Measurements from ENCODE around the gene FAM193A. TPM values are rescaled to one million over a fixed set of nuclear protein-coding genes. Genes with fewer than 3 reads are reported as not detected.

The FAM193A gene
- total RNA-seq, 1 donor from 2014 or later: 26.1 TPM

DNA sequence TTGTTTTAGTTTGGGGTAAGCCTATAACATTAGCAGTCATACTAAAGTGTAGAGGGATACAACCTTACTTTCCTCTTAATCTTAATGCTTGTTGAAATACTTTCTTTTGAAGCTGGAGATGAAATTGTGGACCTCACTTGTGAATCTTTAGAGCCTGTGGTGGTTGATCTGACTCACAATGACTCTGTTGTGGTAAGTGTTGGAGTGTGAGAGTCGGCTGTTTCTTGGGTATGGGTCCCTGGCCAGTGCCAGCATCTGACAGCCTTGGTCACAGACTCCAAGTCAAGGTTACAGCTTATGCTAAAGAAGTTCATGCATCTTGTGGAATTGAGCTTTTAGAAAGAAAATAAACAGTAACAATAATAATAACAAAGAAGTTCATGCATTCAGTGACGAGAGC, 35.9 kb upstream of the FAM193A start:
- Histone ChIP-seq H3K27me3 (ENCODE audit: low read depth) (no peaks in the 10 kb centered on the region), H3K9me3 (no peaks in the 10 kb centered on the region), H3K4me1 (peaks cover 5% of the 10 kb centered on the region), H3K4me3 (no peak overlapping the region), H3K36me3 (peaks cover 86% of the 10 kb centered on the region), H3K27ac (no peak overlapping the region)
- TF ChIP-seq, protein P1, sequence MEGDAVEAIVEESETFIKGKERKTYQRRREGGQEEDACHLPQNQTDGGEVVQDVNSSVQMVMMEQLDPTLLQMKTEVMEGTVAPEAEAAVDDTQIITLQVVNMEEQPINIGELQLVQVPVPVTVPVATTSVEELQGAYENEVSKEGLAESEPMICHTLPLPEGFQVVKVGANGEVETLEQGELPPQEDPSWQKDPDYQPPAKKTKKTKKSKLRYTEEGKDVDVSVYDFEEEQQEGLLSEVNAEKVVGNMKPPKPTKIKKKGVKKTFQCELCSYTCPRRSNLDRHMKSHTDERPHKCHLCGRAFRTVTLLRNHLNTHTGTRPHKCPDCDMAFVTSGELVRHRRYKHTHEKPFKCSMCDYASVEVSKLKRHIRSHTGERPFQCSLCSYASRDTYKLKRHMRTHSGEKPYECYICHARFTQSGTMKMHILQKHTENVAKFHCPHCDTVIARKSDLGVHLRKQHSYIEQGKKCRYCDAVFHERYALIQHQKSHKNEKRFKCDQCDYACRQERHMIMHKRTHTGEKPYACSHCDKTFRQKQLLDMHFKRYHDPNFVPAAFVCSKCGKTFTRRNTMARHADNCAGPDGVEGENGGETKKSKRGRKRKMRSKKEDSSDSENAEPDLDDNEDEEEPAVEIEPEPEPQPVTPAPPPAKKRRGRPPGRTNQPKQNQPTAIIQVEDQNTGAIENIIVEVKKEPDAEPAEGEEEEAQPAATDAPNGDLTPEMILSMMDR (IDR thresholded peaks at IDR 0.05): no peak
- intact Hi-C loops (cut with DNase I): no loop called here
- DNase-seq (no peak), ATAC-seq (no peak)

DNA sequence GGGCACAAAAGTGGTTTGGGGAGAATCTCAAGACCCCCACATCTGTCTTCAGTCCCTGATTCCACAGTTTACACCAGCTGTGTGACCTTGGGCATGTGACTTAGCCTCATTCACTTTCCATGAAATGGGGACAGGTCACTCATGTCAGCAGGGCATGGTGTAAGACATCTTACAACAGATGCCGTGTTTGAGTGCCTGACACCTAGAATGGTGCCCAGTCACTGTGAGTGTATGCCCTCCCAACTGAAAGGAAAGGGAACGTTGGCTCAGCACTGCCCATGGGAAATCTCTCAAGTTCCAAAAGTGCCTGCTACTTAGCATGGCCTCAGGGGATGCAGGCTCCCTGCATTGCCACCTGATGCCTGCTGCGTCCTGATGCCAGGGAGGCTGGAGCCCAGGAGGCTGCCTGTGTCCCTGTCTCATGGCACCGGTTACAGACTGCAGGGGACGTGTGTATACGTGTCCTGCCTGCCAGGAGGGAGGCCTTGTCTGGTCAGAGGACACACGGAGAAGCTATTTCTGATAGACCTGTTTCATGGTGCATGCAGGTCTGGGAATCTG, 35.3 kb upstream of the FAM193A start:
- no peak overlapping the region for H3K27ac ChIP-seq
- H3K4me3 ChIP-seq: no peak overlapping the region
- peaks cover 86% of the 10 kb centered on the region for H3K36me3 ChIP-seq
- TF ChIP-seq, protein P1 (IDR thresholded peaks at IDR 0.05): no peak
- ATAC-seq: no peak
- no peaks in the 10 kb centered on the region for H3K9me3 ChIP-seq
- intact Hi-C loops (cut with DNase I): no loop called here
- no peak for DNase-seq
- no peaks in the 10 kb centered on the region for H3K27me3 ChIP-seq (ENCODE audit: low read depth)
- peaks cover 5% of the 10 kb centered on the region for H3K4me1 ChIP-seq

DNA sequence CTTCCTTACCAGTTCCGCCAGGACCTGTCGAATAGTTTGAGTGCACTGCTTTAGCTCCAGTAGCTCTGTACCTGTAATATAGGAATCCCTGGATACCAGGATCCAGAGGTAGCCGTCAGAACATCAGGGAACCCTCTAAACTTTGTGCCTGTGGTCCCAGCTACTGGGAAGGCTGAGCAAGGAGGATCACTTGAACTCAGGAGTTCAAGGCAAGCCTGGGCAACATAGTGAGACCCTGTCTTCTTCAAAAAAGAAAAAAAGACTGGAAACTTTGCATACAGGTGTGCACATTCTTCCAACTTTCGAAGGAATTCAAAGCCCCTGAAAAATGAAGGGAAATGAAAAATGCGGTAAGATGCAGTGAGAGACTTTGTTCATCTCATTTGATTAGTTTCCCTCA, 32.6 kb upstream of the FAM193A start:
- Histone ChIP-seq H3K4me3 (no peak overlapping the region), H3K4me1 (no peaks in the 10 kb centered on the region), H3K9me3 (no peaks in the 10 kb centered on the region), H3K36me3 (peaks cover 82% of the 10 kb centered on the region), H3K27ac (no peak overlapping the region), H3K27me3 (ENCODE audit: low read depth) (no peaks in the 10 kb centered on the region)
- no peak for ATAC-seq
- intact Hi-C loops (cut with DNase I): no loop called here
- TF ChIP-seq, protein P1 (IDR thresholded peaks at IDR 0.05): no peak
- no peak for DNase-seq

DNA sequence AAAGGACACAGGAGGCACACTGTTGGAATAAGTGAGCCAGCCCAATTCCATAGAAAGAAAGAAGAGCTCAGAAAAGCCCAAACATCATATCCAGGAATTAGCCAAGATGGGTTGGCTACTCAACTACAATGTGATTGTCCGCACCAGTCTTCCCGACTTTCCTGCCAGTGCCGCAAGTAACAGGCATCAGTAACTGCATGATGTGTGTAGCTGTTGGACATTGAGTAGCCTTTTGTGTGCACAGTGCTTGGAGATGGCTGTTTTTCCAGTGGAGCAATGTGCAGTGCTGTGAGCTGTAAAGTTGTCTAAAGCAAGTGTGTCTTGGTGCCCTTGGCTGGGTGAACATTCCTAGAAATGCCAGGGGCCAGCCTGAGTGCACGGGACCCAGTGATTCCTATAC, 29.2 kb upstream of the FAM193A start:
- Histone ChIP-seq H3K4me3 (no peak overlapping the region), H3K27ac (no peak overlapping the region), H3K36me3 (peaks cover 77% of the 10 kb centered on the region), H3K27me3 (ENCODE audit: low read depth) (no peaks in the 10 kb centered on the region), H3K4me1 (no peaks in the 10 kb centered on the region), H3K9me3 (no peaks in the 10 kb centered on the region)
- TF ChIP-seq, protein P1 (IDR thresholded peaks at IDR 0.05): no peak
- intact Hi-C loops (cut with DNase I): no loop called here
- ATAC-seq (no peak), DNase-seq (no peak)

DNA sequence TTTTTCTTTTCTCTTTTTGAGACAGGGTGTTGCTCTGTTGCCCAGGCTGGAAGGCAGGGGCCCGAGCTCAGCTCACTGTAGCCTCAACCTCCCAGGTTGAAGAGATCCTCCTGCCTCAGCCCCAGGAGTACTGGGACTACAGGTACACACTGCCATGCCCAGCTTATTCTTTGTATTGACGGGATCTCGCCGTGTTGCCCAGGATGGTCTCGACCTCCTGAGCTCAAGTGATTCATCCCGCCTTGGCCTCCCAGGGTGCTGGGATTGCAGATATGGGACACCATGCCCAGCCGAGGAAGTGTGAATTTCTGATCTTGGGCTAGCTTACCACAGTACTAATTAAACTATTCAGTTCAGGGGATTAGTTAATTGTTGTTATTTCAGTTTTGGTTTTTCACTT, 28.6 kb upstream of the FAM193A start:
- no peaks in the 10 kb centered on the region for H3K27me3 ChIP-seq (ENCODE audit: low read depth)
- H3K4me3 ChIP-seq: no peak overlapping the region
- no peaks in the 10 kb centered on the region for H3K4me1 ChIP-seq
- H3K9me3 ChIP-seq: no peaks in the 10 kb centered on the region
- DNase-seq (no peak), ATAC-seq (no peak)
- H3K36me3 ChIP-seq: peaks cover 78% of the 10 kb centered on the region
- TF ChIP-seq, protein P1 (IDR thresholded peaks at IDR 0.05): no peak
- intact Hi-C loops (cut with DNase I): no loop called here
- no peak overlapping the region for H3K27ac ChIP-seq
